ENCODE results near the gene SOX30.
"Not testable (repeated sequence)": the region's sequence is repeated elsewhere in the genome, so short reads cannot be mapped to it uniquely, and the experiment has no call there.

SOX30 gene

DNA sequence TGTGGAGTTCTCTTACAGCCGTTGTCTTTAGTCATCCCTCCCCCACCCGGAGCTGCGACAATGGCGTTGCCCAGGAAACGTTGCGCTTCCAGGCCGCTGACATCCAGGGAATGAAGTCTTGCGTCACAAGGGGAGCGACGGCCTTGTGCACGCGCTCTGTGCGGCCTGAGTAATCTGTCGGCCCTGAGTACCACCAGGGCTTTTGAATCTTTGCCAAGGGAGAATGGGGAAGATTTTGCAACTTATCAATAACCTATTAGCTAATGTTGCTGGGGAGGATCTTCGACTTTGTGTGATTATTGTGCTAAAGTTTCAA lies at the start of gene SOX30:
Gene SOX30, minus strand, starts transcription at position 62 of the 316 bp plus-strand sequence. CDS start 360 bp downstream, outside the sequence.
- DNase-seq (ENCODE audit: extremely low read depth in 1 of 2, low read depth in 1 of 2), result no peak

DNA sequence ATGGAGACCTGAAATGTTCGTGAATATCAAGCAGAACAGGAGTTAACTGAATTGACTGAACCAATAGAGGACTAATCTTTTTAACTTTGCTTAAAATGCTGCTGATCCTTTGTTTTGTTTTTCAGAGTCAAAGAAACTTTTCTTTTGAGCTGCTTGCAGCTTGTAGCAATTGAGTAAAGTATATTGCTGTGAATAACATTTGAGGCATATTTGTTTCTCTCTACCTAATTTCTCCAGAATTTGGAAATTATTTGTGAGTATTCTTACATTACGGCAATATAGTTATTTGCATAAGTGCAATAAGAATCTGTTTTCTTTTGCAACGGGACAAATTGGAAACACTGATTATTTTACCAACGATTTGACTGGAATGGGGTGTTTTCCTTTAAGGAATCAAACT lies 46.4 kb upstream of the SOX30 start:
- not testable (repeated sequence) for DNase-seq (ENCODE audit: extremely low read depth in 1 of 2, low read depth in 1 of 2)

DNA sequence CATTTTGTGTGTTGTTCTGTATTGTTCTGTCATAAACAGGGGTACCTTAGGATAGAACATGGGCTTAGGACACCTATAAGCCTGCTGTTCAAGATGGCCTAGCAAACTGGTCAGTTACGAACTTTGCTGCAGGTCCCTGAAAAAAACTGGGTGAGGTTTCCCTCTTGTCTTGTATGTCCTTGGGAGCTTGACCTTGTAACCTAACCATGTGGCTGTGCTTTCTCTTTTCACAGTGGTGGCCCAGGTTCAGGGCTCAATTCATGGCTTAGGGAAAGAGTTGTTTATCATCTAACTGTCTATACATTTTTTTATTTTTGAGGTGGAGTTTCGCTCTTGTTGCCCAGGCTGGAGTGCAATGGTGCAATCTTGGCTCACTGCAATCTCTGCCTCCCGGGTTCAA lies 43.9 kb upstream of the SOX30 start:
- not testable (repeated sequence) for DNase-seq (ENCODE audit: extremely low read depth in 1 of 2, low read depth in 1 of 2)

- DNase-seq (ENCODE audit: extremely low read depth in 1 of 2, low read depth in 1 of 2), result not testable (repeated sequence)
Measured at GRCh38 chr5:157693816-157694215, 41.6 kb upstream of the SOX30 start.

DNA sequence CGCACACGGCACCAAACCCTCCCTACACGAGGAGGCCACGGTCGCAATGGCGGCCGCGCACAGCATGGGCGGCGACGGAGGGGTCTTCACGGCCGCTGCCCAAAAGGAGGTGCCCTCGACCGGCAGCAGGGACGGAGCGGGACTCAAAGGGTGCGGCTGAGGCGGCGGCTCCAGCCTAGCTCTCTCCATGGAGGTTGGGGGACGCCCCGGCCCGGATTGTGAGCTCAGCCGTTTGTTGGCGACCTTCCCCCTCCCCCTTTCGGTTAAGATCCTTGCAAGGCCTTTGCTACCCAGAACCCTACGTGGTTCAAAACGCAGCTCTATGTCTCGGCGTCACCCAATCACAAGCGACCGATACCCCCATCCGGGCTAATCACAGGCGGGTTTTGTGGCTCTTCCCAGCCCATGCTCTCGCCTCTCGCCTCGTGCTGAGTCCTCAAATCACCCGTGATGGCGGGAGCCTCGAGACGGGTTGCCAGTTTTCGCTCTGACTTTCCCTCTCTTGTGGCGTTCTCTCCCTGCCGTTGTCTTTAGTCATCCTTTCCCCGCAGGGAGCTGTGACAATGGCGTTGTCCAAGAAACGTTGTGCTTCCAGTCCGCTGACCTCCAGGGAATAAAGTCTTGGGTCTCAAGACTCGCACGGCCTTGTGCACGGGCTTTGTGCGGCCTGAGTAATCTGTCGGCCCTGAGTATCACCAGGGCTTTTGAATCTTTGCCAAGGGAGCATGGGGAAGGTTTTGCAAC lies 38.6 kb upstream of the SOX30 start:
- DNase-seq (ENCODE audit: extremely low read depth in 1 of 2, low read depth in 1 of 2), result no peak

GRCh38 chr5:157689942-157690689 lies 37.9 kb upstream of the SOX30 start:
- no peak for DNase-seq (ENCODE audit: extremely low read depth in 1 of 2, low read depth in 1 of 2)

- no peak for DNase-seq (ENCODE audit: extremely low read depth in 1 of 2, low read depth in 1 of 2)
Measured at GRCh38 chr5:157687198-157687554, 34.9 kb upstream of the SOX30 start.

DNA sequence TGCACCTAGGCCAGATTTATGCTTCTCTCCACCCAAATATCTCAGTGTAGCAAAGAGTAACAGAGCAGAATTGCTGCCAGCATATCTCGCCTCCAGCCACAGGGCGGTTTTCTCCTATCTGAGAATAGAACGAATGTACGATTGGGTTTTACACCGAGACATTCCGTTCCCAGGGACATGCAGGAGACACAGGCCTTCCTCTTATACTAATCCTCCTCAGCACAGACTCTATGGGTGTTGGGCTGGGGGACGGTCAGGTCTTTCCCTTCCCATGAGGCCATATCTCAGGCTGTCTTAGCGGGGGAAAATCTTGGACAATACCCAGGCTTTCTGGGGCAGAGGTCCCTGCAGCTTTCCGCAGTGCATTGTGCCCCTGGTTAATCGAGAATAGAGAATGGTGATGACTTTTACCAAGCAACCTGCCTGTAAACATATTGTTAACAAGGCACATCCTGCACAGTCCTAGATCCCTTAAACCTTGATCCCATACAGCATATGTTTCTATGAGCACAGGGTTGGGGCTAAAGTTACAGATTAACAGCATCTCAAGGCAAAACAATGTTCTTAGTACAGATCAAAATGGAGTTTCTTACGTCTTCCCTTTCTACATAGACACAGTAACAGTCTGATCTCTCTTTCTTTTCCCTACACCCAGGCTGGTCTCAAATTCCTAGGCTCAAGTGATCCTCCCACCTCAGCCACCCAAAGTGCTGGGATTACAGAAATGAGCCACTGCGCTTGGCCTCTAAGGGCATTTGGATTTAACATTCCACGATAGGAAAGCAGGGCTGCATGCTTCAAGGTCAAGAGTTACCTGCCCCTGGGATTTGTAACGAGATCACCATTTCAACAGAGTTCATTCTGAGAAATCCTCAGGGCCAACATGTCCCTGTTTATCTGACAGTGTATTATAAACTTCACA lies 34.3 kb upstream of the SOX30 start:
- DNase-seq (ENCODE audit: extremely low read depth in 1 of 2, low read depth in 1 of 2), result not testable (repeated sequence)

DNA sequence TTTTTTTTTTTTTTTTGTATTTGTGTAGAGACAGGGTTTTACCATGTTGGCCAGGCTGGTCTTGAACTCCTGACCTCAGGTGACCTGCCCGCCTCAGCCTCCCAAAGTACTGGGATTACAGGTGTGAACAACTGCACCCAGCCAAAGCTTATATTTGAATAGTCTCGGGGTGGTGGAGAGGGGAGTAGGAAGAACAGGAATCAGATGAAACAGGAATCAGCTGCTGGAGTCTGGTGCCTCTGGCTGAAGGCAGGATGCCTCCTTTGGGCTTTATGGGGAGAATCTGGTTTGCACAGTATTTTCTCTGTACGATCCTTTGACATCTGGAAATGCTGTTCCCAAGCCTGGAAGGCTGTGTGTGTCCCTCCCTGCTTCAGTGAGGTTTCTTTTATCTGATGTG lies 30.0 kb upstream of the SOX30 start:
- no peak for DNase-seq (ENCODE audit: extremely low read depth in 1 of 2, low read depth in 1 of 2)

- DNase-seq (ENCODE audit: extremely low read depth in 1 of 2, low read depth in 1 of 2), result no peak
Measured at GRCh38 chr5:157681048-157681447, 28.8 kb upstream of the SOX30 start.

GRCh38 chr5:157680239-157680638 lies 28.0 kb upstream of the SOX30 start:
- no peak for DNase-seq (ENCODE audit: extremely low read depth in 1 of 2, low read depth in 1 of 2)

GRCh38 chr5:157679801-157680200 lies 27.6 kb upstream of the SOX30 start:
- DNase-seq (ENCODE audit: extremely low read depth in 1 of 2, low read depth in 1 of 2), result no peak

DNA sequence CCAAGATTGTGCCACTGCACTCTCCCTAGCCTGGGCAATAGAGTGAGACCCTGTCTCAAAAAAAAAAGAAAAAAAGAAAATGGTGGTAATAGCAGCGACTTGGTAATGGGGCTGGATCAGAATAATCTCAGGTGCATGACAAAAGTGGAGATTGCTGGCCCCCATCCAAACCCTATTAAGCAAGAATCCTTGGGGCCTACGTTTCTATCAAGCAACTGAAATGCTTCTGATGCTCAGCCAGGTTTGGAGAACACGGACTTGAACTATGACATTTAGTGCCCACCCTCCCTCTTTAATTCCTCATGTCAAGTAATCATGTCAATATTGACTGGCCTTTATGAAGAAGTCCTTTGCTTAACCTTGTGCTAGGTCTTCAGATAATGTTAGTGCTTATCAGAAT lies 25.7 kb upstream of the SOX30 start:
- no peak for DNase-seq (ENCODE audit: extremely low read depth in 1 of 2, low read depth in 1 of 2)

DNA sequence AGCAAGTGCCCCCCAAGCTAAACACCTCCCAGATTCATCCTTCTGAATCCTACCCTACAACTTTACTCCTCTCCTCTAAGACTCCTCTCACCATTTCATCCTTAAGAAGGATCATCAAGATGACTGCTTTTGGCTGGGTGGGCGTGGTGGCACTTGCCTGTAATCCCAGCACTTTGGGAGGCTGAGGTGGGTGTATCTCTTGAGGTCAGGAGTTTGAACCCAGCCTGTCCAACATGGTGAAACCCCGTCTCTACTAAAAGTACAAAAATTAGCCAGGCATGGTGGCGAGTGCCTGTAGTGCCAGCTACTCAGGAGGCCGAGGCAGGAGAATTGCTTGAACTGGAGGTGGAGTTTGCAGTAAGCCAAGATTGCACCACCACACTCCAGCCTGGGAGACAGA lies 22.1 kb upstream of the SOX30 start:
- not testable (repeated sequence) for DNase-seq (ENCODE audit: extremely low read depth in 1 of 2, low read depth in 1 of 2)

DNA sequence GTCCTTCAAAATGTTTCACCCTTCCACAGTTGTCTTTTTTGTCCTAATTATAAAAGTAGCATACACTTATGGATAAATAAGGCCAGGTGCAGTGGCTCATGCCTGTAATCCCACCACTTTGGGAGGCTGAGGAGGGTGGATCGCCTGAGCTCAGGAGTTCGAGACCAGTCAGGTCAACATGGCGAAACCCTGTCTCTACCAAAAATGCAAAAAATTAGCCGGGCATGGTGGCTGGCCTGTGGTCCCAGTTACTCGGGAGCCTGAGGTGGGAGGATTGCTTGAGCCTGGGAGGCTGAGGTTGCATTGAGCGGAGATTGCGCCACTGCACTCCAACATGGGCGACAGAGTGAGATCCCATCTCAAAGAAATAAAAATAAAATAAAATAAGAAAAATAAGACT lies 20.7 kb upstream of the SOX30 start:
- no peak for DNase-seq (ENCODE audit: extremely low read depth in 1 of 2, low read depth in 1 of 2)

DNA sequence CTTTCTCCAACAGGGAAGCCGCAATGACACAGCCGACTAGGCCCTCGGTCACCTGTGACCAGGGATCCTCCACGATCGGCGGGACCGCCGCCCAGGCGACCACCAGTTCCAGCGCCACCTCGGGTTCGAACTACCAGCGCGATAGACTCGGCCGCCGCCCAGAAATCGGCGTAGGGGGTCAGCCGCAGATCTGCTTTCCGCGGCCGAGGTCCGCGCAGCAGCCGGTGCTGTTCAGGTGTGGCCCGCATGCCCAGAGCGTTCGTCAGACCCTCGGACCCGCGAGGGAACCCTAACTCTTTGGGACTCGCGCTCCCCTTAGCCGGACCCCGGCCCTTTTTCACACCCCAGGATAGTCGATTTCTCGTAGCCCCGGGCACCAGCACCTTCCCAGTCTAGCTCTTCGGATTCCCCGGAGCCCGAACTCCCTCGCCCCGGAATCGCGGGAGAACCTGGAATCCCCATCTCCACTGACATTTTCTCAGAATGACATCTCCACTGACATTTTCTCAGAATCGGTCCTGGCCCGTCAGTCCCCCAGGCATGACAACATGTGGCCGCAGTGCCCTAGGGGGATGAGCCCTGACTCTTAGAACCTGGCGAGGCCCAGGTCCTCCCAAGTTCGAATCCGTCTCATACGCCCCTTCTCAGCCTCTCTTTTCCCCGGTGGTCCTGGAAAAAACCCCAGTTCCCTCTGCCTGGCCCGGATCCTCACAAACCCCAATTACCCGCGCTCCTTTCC lies 19.5 kb upstream of the SOX30 start:
- no peak for DNase-seq (ENCODE audit: extremely low read depth in 1 of 2, low read depth in 1 of 2)

GRCh38 chr5:157670662-157671591 lies 18.7 kb upstream of the SOX30 start, which contains the start of gene C5orf52:
TSS of gene C5orf52 (plus strand) at chr5:157671533. CDS start at chr5:157671615, 82 bp downstream.
- DNase-seq (ENCODE audit: extremely low read depth in 1 of 2, low read depth in 1 of 2), result no peak

- DNase-seq (ENCODE audit: extremely low read depth in 1 of 2, low read depth in 1 of 2), result no peak
Measured at GRCh38 chr5:157669701-157670097, 17.5 kb upstream of the SOX30 start.

DNA sequence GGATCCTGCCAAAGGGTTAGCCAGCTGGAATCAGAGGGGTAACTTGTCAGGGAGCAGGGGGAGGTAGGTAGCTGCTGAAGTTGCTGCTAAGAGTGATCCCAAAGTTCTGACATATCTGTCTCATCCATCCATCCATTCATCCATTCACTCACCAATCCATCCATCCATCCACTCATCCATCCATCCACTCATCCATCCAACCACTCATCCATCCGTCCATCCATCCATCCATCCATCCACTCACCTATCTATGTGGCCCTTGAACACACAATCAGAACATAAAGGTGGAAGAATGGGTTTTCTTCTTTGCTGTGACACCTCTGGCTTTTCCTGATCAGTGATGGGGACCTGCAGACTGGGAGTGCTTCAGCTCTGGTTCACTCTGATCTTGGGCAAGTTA lies 16.1 kb upstream of the SOX30 start:
- no peak for DNase-seq (ENCODE audit: extremely low read depth in 1 of 2, low read depth in 1 of 2)
